Astrocyte (in vitro differentiated cells and primary cell): ENCODE data around the gene DNAJA4.
A peak's percentile ranks its signal among the peaks of the same experiment; 100 is the strongest.

Experiments used
- EZH2 ChIP-seq: IDR thresholded peaks from 2 replicates; pipeline ENCODE4 v1.6.1; 2012; ENCODE audit warnings: mild to moderate bottlenecking, low read length, inconsistent platforms; ENCODE audit not compliant: insufficient read depth
- TF ChIP-seq, protein P1 (sequence below): IDR thresholded peaks from 2 replicates; pipeline ENCODE4 v1.5.1; 2011; ENCODE audit warnings: low read depth, mild to moderate bottlenecking, inconsistent platforms, low read length, moderate library complexity; ENCODE audit not compliant: insufficient read depth

DNA sequence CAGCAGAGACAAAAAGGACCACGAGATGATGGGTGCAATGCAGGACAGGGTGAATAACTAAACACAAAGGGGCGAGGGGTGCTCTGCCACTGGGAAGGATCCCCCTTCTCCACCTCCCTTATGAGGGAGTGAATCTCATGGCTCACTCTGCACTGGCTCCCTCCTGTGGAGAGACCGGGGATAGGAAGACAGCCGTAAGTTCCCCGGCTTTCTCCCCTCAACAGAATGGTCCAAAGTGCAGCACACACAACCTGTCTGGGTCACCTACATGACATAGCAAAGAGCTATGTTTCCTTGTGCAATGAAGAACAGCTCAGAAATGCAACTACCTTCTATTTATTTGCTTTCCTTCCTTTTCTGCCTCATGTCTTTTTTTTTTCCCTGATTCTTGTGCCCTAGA lies 22.2 kb upstream of the DNAJA4 start:
- TF ChIP-seq, protein P1, sequence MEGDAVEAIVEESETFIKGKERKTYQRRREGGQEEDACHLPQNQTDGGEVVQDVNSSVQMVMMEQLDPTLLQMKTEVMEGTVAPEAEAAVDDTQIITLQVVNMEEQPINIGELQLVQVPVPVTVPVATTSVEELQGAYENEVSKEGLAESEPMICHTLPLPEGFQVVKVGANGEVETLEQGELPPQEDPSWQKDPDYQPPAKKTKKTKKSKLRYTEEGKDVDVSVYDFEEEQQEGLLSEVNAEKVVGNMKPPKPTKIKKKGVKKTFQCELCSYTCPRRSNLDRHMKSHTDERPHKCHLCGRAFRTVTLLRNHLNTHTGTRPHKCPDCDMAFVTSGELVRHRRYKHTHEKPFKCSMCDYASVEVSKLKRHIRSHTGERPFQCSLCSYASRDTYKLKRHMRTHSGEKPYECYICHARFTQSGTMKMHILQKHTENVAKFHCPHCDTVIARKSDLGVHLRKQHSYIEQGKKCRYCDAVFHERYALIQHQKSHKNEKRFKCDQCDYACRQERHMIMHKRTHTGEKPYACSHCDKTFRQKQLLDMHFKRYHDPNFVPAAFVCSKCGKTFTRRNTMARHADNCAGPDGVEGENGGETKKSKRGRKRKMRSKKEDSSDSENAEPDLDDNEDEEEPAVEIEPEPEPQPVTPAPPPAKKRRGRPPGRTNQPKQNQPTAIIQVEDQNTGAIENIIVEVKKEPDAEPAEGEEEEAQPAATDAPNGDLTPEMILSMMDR = peak; percentile 44
- no peak for TF ChIP-seq EZH2
